ENCODE data around the gene DYNLT1. TPM values are rescaled to one million over a fixed set of nuclear protein-coding genes. Genes with fewer than 3 reads are reported as not detected.
A peak's percentile ranks its signal among the peaks of the same experiment; 100 is the strongest.

Gene DYNLT1
- total and polyA plus RNA-seq, 9 of the 15 experiments (the other 6 are each of a cell fraction or from before 2014, with no cell fraction given) = 42.2 to 583 (median 127) TPM

- POLR2A ChIA-PET = interaction anchor here (1.6 kb wide), 1 partner anchor 13 kb away, joined by 4 read pairs; no protein-coding TSS in a partner anchor
- H3K9me3 ChIP-seq (replicated peaks; ENCODE audit: control insufficient read depth, insufficient read depth, low read depth, low read length) = no peaks in the 10 kb centered on the region
- H3K36me3 ChIP-seq (ENCODE audit: control insufficient read depth, insufficient read depth, low read length) = peaks cover 71% of the 10 kb centered on the region
- 0 out of 2 replicates have a peak, but pooled peaks have one; percentile 23 for TF ChIP-seq POLR2G (IDR thresholded peaks at IDR 0.05; ENCODE audit: low read depth, low read length)
- peak; percentile 39 for TF ChIP-seq SUPT5H (IDR thresholded peaks at IDR 0.05)
- TF ChIP-seq ZNF239 (CRISPR knock-in tag; IDR thresholded peaks at IDR 0.05) = no peak
- H3K27ac ChIP-seq (ENCODE audit: extremely low read depth, low read depth, low read length) = no peak overlapping the region
- H3K4me2 ChIP-seq (ENCODE audit: insufficient read depth, low read length) = no peak overlapping the region
- FAIRE-seq (no peak), DNase-seq (ENCODE audit: extremely low read depth in 1 of 4, low spot score in 3 of 4) (no peak), ATAC-seq (no peak)
- no peak overlapping the region for H3K4me3 ChIP-seq
- H3K9me1 ChIP-seq (ENCODE audit: control insufficient read depth, insufficient read depth, low read length) = no peaks in the 10 kb centered on the region
- 92% methylated on average over 8 of the region's 8 CpGs for WGBS (ENCODE audit: insufficient coverage, low coverage, missing lambda C conversion rate)
- H4K20me1 ChIP-seq (replicated peaks; ENCODE audit: control insufficient read depth, insufficient read depth, low read length) = peaks cover 17% of the 10 kb centered on the region
- CTCF ChIA-PET (ENCODE audit: low intra/inter-chr PET ratio) = no interaction called here
- no peak overlapping the region for H2AFZ ChIP-seq (ENCODE audit: low read depth, low read length)
- H3K9ac ChIP-seq (ENCODE audit: insufficient read depth in 1 of 2, low read depth in 2 of 2, low read length in 2 of 2) = no peak overlapping the region
- H3K27me3 ChIP-seq (ENCODE audit: control insufficient read depth in 2 of 2, insufficient read depth in 2 of 2, low read length in 2 of 2) = no peaks in the 10 kb centered on the region
- TSS peak; percentile 13 for BruUV-seq (replicated peaks)
- peaks cover 17% of the 10 kb centered on the region; the same call in 2 of the 3 replicates for H3K79me2 ChIP-seq (ENCODE audit: control insufficient read depth, insufficient read depth, low read length)
- intact Hi-C loops (cut with micrococcal nuclease) = no loop called here
- in situ Hi-C loops (cut with MboI) = no loop called here
- peaks cover 4 to 13% of the 10 kb centered on the region in 2 experiments; a peak in 4 of 5 replicates for H3K4me1 ChIP-seq (replicated peaks in 1 of 2; ENCODE audit: control insufficient read depth in 2 of 2, insufficient read depth in 2 of 2, low read length in 2 of 2)
Measured at GRCh38 chr6:158636778-158637177, 7.8 kb downstream of the DYNLT1 start.

DNA sequence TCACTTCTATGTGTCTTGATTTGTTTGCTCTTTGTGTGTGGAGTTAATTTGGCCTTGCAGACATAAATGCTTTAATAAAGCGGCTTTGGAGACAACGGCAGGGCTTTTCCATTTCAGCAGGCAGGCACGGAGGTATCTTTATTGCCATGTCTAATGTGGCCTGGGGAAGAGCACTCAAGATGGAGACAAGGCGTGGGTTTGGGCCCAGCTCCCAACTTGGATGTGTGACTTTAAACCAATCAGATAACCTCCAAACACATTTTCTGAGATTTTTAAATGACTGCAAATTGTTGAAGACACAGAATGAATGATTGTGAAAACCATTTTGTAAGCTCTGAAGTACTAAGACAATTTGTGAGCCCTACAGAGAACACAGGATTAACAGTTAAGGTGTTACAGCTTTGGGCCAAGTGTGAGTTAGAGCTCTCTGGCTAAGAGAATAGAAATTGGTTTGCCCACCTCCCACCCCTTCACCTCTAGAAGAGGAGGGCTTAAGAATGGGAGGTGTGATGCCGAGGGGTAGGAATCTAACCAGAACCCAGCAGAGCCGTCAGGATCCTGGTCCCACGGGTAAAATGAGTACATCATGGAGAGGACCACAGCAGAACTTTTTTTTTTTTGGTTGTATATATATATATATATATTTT, 9.0 kb downstream of the DYNLT1 start:
- no peaks in the 10 kb centered on the region for H3K27me3 ChIP-seq (ENCODE audit: control insufficient read depth in 2 of 2, insufficient read depth in 2 of 2, low read length in 2 of 2)
- no peak for DNase-seq (ENCODE audit: extremely low read depth in 1 of 4, low spot score in 3 of 4)
- no peak overlapping the region for H3K27ac ChIP-seq (ENCODE audit: extremely low read depth, low read depth, low read length)
- intact Hi-C loops (cut with micrococcal nuclease) = no loop called here
- peaks cover 7% of the 10 kb centered on the region; the same call in 2 of the 3 replicates for H3K79me2 ChIP-seq (ENCODE audit: control insufficient read depth, insufficient read depth, low read length)
- ChIA-PET POLR2A (interaction anchor here (0.7 kb wide), 1 partner anchor 99 kb away, joined by 3 read pairs; no protein-coding TSS in a partner anchor), CTCF (ENCODE audit: low intra/inter-chr PET ratio) (no interaction called here)
- WGBS (ENCODE audit: insufficient coverage, low coverage, missing lambda C conversion rate) = 92% methylated on average over 7 of the region's 7 CpGs
- H2AFZ ChIP-seq (ENCODE audit: low read depth, low read length) = no peak overlapping the region
- peaks cover 14 to 20% of the 10 kb centered on the region in 2 experiments for H3K4me1 ChIP-seq (replicated peaks in 1 of 2; ENCODE audit: control insufficient read depth in 2 of 2, insufficient read depth in 2 of 2, low read length in 2 of 2)
- H4K20me1 ChIP-seq (replicated peaks; ENCODE audit: control insufficient read depth, insufficient read depth, low read length) = peaks cover 21% of the 10 kb centered on the region
- TF ChIP-seq NCOA1 (IDR thresholded peaks at IDR 0.05; ENCODE audit: low read depth) = no peak
- TF ChIP-seq SRSF9 (IDR thresholded peaks at IDR 0.05; ENCODE audit: borderline replicate concordance, low read depth, low read length) = no peak
- TF ChIP-seq SMAD3 (CRISPR knock-in tag; conservative IDR thresholded peaks at IDR 0.05) = no peak
- no peak for TF ChIP-seq ZNF253 (CRISPR knock-in tag; conservative IDR thresholded peaks at IDR 0.05)
- TF ChIP-seq MTF1 (CRISPR knock-in tag; IDR thresholded peaks at IDR 0.05; ENCODE audit: borderline replicate concordance) = no peak
- TF ChIP-seq ESRRB (CRISPR knock-in tag; IDR thresholded peaks at IDR 0.05; ENCODE audit: borderline replicate concordance) = no peak
- TF ChIP-seq ZNF695 (CRISPR knock-in tag; IDR thresholded peaks at IDR 0.05) = no peak
- no peak for TF ChIP-seq POLR2B (IDR thresholded peaks at IDR 0.05; ENCODE audit: low read depth, partially characterized antibody)
- no peak for TF ChIP-seq ZNF449 (CRISPR knock-in tag; IDR thresholded peaks at IDR 0.05)
- TF ChIP-seq ZNF184 (CRISPR knock-in tag; IDR thresholded peaks at IDR 0.05) = no peak
- no peak for TF ChIP-seq LARP7 (IDR thresholded peaks at IDR 0.05)
- TF ChIP-seq ZNF445 (CRISPR knock-in tag; IDR thresholded peaks at IDR 0.05; ENCODE audit: low read depth) = no peak
- TF ChIP-seq PHF21A (IDR thresholded peaks at IDR 0.05; ENCODE audit: borderline replicate concordance, low read depth) = no peak
- no peaks in the 10 kb centered on the region for H3K9me1 ChIP-seq (ENCODE audit: control insufficient read depth, insufficient read depth, low read length)
- no TSS peak for BruUV-seq (replicated peaks)
- FAIRE-seq = no peak
- no peak overlapping the region for H3K4me3 ChIP-seq
- no peaks in the 10 kb centered on the region for H3K9me3 ChIP-seq (replicated peaks; ENCODE audit: control insufficient read depth, insufficient read depth, low read depth, low read length)
- peaks cover 76% of the 10 kb centered on the region for H3K36me3 ChIP-seq (ENCODE audit: control insufficient read depth, insufficient read depth, low read length)
- H3K9ac ChIP-seq (ENCODE audit: insufficient read depth in 1 of 2, low read depth in 2 of 2, low read length in 2 of 2) = no peak overlapping the region
- H3K4me2 ChIP-seq (ENCODE audit: insufficient read depth, low read length) = no peak overlapping the region
- in situ Hi-C loops (cut with MboI) = no loop called here
- no peak for ATAC-seq
